Suprapubic skin (tissue), 4 donors: ENCODE results near the gene LINC01488.

Experiments
- EP300 ChIP-seq: sonication (generic); formaldehyde crosslinking; IDR thresholded peaks from one replicate; pipeline ENCODE4 v1.6.1; 2017; ENCODE audit warnings: antibody characterized with exemption
- POLR2A ChIP-seq, 2 donors: fragments of 450-650 bp; IDR thresholded peaks; one replicate each; pipeline ENCODE4 v1.6.1; 2017; ENCODE audit warnings: antibody characterized with exemption in 2 of 2, mild to moderate bottlenecking in 2 of 2, moderate library complexity in 2 of 2
- POLR2AphosphoS5 ChIP-seq, 3 donors: sonication (generic); formaldehyde crosslinking; IDR thresholded peaks; one replicate each; pipeline ENCODE4 v1.6.1; 2017; ENCODE audit warnings: antibody characterized with exemption in 3 of 3
- TF ChIP-seq, protein P1 (sequence below), 2 donors: fragments of 200-600 bp in 1 of 2; fragments of 450-650 bp in 1 of 2; sonication (generic) in 1 of 2; IDR thresholded peaks; one replicate each; pipeline ENCODE4 v1.5.1; 2016 to 2019; ENCODE audit warnings: antibody characterized with exemption in 2 of 2, mild to moderate bottlenecking in 1 of 2, moderate library complexity in 1 of 2

DNA sequence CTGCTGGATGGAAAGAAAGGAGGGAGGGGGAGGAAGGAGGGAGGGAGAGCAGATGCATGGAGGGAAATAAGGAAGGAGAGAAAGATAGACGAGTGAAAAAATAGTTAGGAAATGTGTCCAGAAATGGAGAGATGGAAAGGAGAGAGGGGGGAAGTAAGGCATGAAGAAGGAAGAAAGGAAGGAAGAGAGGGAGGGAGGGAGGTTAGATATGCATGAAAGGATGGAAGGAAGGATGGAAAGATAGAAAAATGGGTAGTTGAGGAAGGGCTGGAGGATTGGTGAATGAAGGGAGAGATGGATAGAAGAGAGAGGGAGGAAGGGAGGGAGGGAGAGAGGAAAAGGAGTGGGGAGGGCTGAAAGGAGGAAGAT lies 19.6 kb downstream of the LINC01488 start:
- TF ChIP-seq, protein P1, sequence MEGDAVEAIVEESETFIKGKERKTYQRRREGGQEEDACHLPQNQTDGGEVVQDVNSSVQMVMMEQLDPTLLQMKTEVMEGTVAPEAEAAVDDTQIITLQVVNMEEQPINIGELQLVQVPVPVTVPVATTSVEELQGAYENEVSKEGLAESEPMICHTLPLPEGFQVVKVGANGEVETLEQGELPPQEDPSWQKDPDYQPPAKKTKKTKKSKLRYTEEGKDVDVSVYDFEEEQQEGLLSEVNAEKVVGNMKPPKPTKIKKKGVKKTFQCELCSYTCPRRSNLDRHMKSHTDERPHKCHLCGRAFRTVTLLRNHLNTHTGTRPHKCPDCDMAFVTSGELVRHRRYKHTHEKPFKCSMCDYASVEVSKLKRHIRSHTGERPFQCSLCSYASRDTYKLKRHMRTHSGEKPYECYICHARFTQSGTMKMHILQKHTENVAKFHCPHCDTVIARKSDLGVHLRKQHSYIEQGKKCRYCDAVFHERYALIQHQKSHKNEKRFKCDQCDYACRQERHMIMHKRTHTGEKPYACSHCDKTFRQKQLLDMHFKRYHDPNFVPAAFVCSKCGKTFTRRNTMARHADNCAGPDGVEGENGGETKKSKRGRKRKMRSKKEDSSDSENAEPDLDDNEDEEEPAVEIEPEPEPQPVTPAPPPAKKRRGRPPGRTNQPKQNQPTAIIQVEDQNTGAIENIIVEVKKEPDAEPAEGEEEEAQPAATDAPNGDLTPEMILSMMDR (IDR thresholded peaks at IDR 0.05): no peak
- TF ChIP-seq POLR2AphosphoS5 (IDR thresholded peaks at IDR 0.05) (no peak), POLR2A (IDR thresholded peaks at IDR 0.05) (no peak), EP300 (no peak)
